ENCODE data around the gene DLX6. TPM values are rescaled to one million over a fixed set of nuclear protein-coding genes. Genes with fewer than 3 reads are reported as not detected.

DLX6 gene
- total RNA-seq, 2 donors from 2014 or later, result not detected

GRCh38 chr7:96996111-96996957 lies 9.0 kb upstream of the DLX6 start:
- TF ChIP-seq CTCF (IDR thresholded peaks at IDR 0.05), result no peak
- intact Hi-C loops (cut with DNase I), result no loop called here
- Histone ChIP-seq H3K4me3 (no peak overlapping the region), H3K9me3 (no peaks in the 10 kb centered on the region), H3K4me1 (no peaks in the 10 kb centered on the region), H3K27me3 (peaks cover 89% of the 10 kb centered on the region), H3K27ac (no peak overlapping the region), H3K36me3 (no peaks in the 10 kb centered on the region), H3K9ac (ENCODE audit: low read depth in 2 of 2, low read length in 2 of 2) (no peak overlapping the region)
- DNase-seq, result no peak

GRCh38 chr7:96996958-96997511 lies 8.3 kb upstream of the DLX6 start:
- no peak overlapping the region for H3K27ac ChIP-seq
- intact Hi-C loops (cut with DNase I), result no loop called here
- no peaks in the 10 kb centered on the region for H3K36me3 ChIP-seq
- no peaks in the 10 kb centered on the region for H3K4me1 ChIP-seq
- H3K4me3 ChIP-seq, result no peak overlapping the region
- H3K9me3 ChIP-seq, result no peaks in the 10 kb centered on the region
- peaks cover 87% of the 10 kb centered on the region for H3K27me3 ChIP-seq
- DNase-seq, result no peak
- no peak for TF ChIP-seq CTCF (IDR thresholded peaks at IDR 0.05)
- no peak overlapping the region for H3K9ac ChIP-seq (ENCODE audit: low read depth in 2 of 2, low read length in 2 of 2)

- intact Hi-C loops (cut with DNase I), result no loop called here
- Histone ChIP-seq H3K4me3 (no peak overlapping the region), H3K27me3 (peaks cover 87% of the 10 kb centered on the region), H3K27ac (no peak overlapping the region), H3K9ac (ENCODE audit: low read depth in 2 of 2, low read length in 2 of 2) (no peak overlapping the region), H3K9me3 (no peaks in the 10 kb centered on the region), H3K36me3 (no peaks in the 10 kb centered on the region), H3K4me1 (no peaks in the 10 kb centered on the region)
- no peak for TF ChIP-seq CTCF (IDR thresholded peaks at IDR 0.05)
- no peak for DNase-seq
Observed at GRCh38 chr7:96997512-96998032, 7.8 kb upstream of the DLX6 start.

GRCh38 chr7:96998333-96998732 lies 7.0 kb upstream of the DLX6 start:
- no peak for TF ChIP-seq CTCF (IDR thresholded peaks at IDR 0.05)
- Histone ChIP-seq H3K36me3 (no peaks in the 10 kb centered on the region), H3K4me1 (no peaks in the 10 kb centered on the region), H3K4me3 (no peak overlapping the region), H3K9ac (ENCODE audit: low read depth in 2 of 2, low read length in 2 of 2) (no peak overlapping the region), H3K27ac (no peak overlapping the region), H3K27me3 (peaks cover 87% of the 10 kb centered on the region), H3K9me3 (no peaks in the 10 kb centered on the region)
- DNase-seq, result no peak
- intact Hi-C loops (cut with DNase I), result no loop called here

GRCh38 chr7:96998744-96999143 lies 6.6 kb upstream of the DLX6 start:
- H3K27ac ChIP-seq, result no peak overlapping the region
- H3K36me3 ChIP-seq, result no peaks in the 10 kb centered on the region
- no peak for DNase-seq
- peaks cover 89% of the 10 kb centered on the region for H3K27me3 ChIP-seq
- H3K4me1 ChIP-seq, result no peaks in the 10 kb centered on the region
- intact Hi-C loops (cut with DNase I), result no loop called here
- H3K4me3 ChIP-seq, result no peak overlapping the region
- no peak overlapping the region for H3K9ac ChIP-seq (ENCODE audit: low read depth in 2 of 2, low read length in 2 of 2)
- no peaks in the 10 kb centered on the region for H3K9me3 ChIP-seq
- TF ChIP-seq CTCF (IDR thresholded peaks at IDR 0.05), result no peak

All from colonic mucosa (tissue), 4 donors.